HepG2 (cell line): ENCODE results near the gene ABCA13. TPM values are rescaled to one million over a fixed set of nuclear protein-coding genes. Genes with fewer than 3 reads are reported as not detected.
A peak's percentile ranks its signal among the peaks of the same experiment; 100 is the strongest.

Source experiments
- ATAC-seq: fragments of 200-7000 bp; cut with Tn5 transposase; 3 replicates; pipeline ENCODE4 v1.9.1; 2020; ENCODE audit warnings: mild to moderate bottlenecking, moderate library complexity
- BruUV-seq: library from RNA; stranded (reverse); fragments of 400-500 nt; replicated peaks from 2 replicates; lab custom pipeline; 2021; lab: Mats Ljungman, UMichigan
- CTCF ChIA-PET: fragments of 300-600 bp; formaldehyde crosslinking; extraction: SDS; loops from one replicate; lab custom pipeline; 2021; ENCODE audit warnings: low total read pairs, inconsistent platforms, low intra/inter-chr PET ratio; lab: Yijun Ruan, JAX
- POLR2A ChIA-PET: fragments of 350-600 bp; sonication (Branson Sonifier 250); formaldehyde crosslinking; loops from one replicate; lab custom pipeline; 2020; ENCODE audit warnings: antibody characterized with exemption, inconsistent platforms; lab: Yijun Ruan, JAX
- DNase-seq: peaks from one replicate; pipeline ENCODE4 v3.0.0-alpha.2; 2015; ENCODE audit warnings: low spot score
- FAIRE-seq: peaks from 3 replicates; lab custom pipeline; 2011; peaks lifted over from hg19 to GRCh38; lab: Jason Lieb, UNC
- H2AFZ ChIP-seq: one replicate; pipeline ENCODE4 v1.6.1; 2011; ENCODE audit warnings: low read length, inconsistent platforms
- H3K27ac ChIP-seq: fragments of 300-600 bp; 3 replicates; pipeline ENCODE4 v1.8.0; 2011; ENCODE audit warnings: mixed run types, mild to moderate bottlenecking, mixed read lengths, low read length, inconsistent platforms; ENCODE audit not compliant: insufficient read depth; ENCODE audit errors: extremely low read length
- H3K27me3 ChIP-seq, 2 experiments: fragments of 200-600 bp in 1 of 2; 2 replicates in 1 of 2; 3 replicates in 1 of 2; pipeline versions ENCODE4 v1.6.0 to v1.8.0; 2011; ENCODE audit warnings: low read length in 2 of 2, mild to moderate bottlenecking in 2 of 2, moderate library complexity in 2 of 2, inconsistent platforms in 1 of 2; ENCODE audit not compliant: insufficient read depth in 2 of 2, control insufficient read depth in 1 of 2
- H3K36me3 ChIP-seq, 2 experiments: fragments of 200-600 bp in 1 of 2; replicated peaks in 1 of 2; 2 replicates in 1 of 2; 3 replicates in 1 of 2; pipeline versions ENCODE4 v1.5.1 to v1.8.0; 2011; ENCODE audit warnings: low read length in 2 of 2, inconsistent platforms in 1 of 2; ENCODE audit not compliant: insufficient read depth in 2 of 2, control insufficient read depth in 1 of 2
- H3K4me1 ChIP-seq: 2 replicates; pipeline ENCODE4 v1.5.1; 2012; ENCODE audit warnings: low read length, inconsistent platforms; ENCODE audit not compliant: insufficient read depth
- H3K4me2 ChIP-seq: 2 replicates; pipeline ENCODE4 v1.6.0; 2011; ENCODE audit warnings: low read depth, low read length, inconsistent platforms
- H3K4me3 ChIP-seq, 3 experiments: fragments of 200-600 bp in 1 of 3; sonication (generic), shearing (Covaris generic) in 1 of 3; replicated peaks in 1 of 3; 2 replicates each; pipeline ENCODE4 v1.5.1; 2011 to 2016; ENCODE audit warnings: low read length in 3 of 3, inconsistent platforms in 2 of 3, low read depth in 2 of 3, mild to moderate bottlenecking in 2 of 3, control low read depth in 1 of 3, mixed read lengths in 1 of 3; ENCODE audit not compliant: insufficient read depth in 1 of 3
- H3K79me2 ChIP-seq: one replicate; pipeline ENCODE4 v1.6.1; 2011; ENCODE audit warnings: low read length, inconsistent platforms; ENCODE audit not compliant: insufficient read depth
- H3K9ac ChIP-seq: 2 replicates; pipeline ENCODE4 v1.6.0; 2011; ENCODE audit warnings: mild to moderate bottlenecking, low read depth, low read length, inconsistent platforms; ENCODE audit not compliant: insufficient read depth
- H3K9me3 ChIP-seq: 2 replicates; pipeline ENCODE4 v1.5.1; 2012; ENCODE audit warnings: mild to moderate bottlenecking, low read length
- H4K20me1 ChIP-seq: 2 replicates; pipeline ENCODE4 v1.6.0; 2011; ENCODE audit warnings: inconsistent platforms, mild to moderate bottlenecking, low read length, moderate library complexity; ENCODE audit not compliant: insufficient read depth
- AKAP8 ChIP-seq: sonication (generic); formaldehyde crosslinking; IDR thresholded peaks from 2 replicates; pipeline ENCODE4 v1.5.1; 2020; ENCODE audit warnings: mild to moderate bottlenecking, missing genetic modification reagents
- CREB1 ChIP-seq, 2 experiments: fragments of 450-650 bp in 1 of 2; IDR thresholded peaks; 2 replicates each; pipeline ENCODE4 v1.6.1; 2016 to 2017; ENCODE audit warnings: control low read depth in 1 of 2, mild to moderate bottlenecking in 1 of 2, missing compliant biosample characterization in 1 of 2, missing genetic modification characterization in 1 of 2
- HIC2 ChIP-seq: sonication (generic); formaldehyde crosslinking; IDR thresholded peaks from 2 replicates; pipeline ENCODE4 v1.9.0; 2022; ENCODE audit warnings: low read depth, missing genetic modification reagents
- IRF1 ChIP-seq: sonication (generic); formaldehyde crosslinking; IDR thresholded peaks from 2 replicates; pipeline ENCODE4 v1.4.0; 2020; ENCODE audit warnings: low read depth, mild to moderate bottlenecking, missing genetic modification reagents
- JDP2 ChIP-seq: sonication (generic); formaldehyde crosslinking; IDR thresholded peaks from 2 replicates; pipeline ENCODE4 v1.8.1; 2022; ENCODE audit warnings: missing genetic modification reagents, borderline replicate concordance
- MIER2 ChIP-seq: IDR thresholded peaks from 2 replicates; pipeline ENCODE4 v1.6.1; 2016; ENCODE audit warnings: missing biosample characterization, missing genetic modification reagents
- PAXIP1 ChIP-seq: sonication (generic); formaldehyde crosslinking; conservative IDR thresholded peaks from 2 replicates; pipeline ENCODE4 v1.4.0; 2020; ENCODE audit warnings: mild to moderate bottlenecking, missing genetic modification reagents, moderate library complexity
- PLRG1 ChIP-seq: fragments of 450-650 bp; conservative IDR thresholded peaks from 2 replicates; pipeline ENCODE4 v1.6.1; 2016
- SIX4 ChIP-seq: sonication (generic); formaldehyde crosslinking; IDR thresholded peaks from 2 replicates; pipeline ENCODE4 v1.4.0; 2020; ENCODE audit warnings: missing genetic modification reagents
- SMARCE1 ChIP-seq: fragments of 450-650 bp; IDR thresholded peaks from 2 replicates; pipeline ENCODE4 v1.6.1; 2017; ENCODE audit warnings: borderline replicate concordance
- ZNF609 ChIP-seq: sonication (generic); formaldehyde crosslinking; IDR thresholded peaks from 2 replicates; pipeline ENCODE4 v1.4.0; 2020; ENCODE audit warnings: mild to moderate bottlenecking, missing genetic modification reagents, borderline replicate concordance
- ZZZ3 ChIP-seq: sonication (generic); formaldehyde crosslinking; IDR thresholded peaks from 2 replicates; pipeline ENCODE4 v1.4.0; 2020; ENCODE audit warnings: missing genetic modification reagents, mild to moderate bottlenecking, borderline replicate concordance
- WGBS: methylation state at CpG from one replicate; pipeline ENCODE4 v1.1.6; 2017; ENCODE audit warnings: low lambda C conversion rate; 5-methylcytosine and 5-hydroxymethylcytosine counted together
- in situ Hi-C: cut with HindIII; loops from 2 replicates; pipeline ENCODE4 v1.10.0; 2017; ENCODE audit warnings: low pct_unique_long_range_greater_than_20kb; ENCODE audit not compliant: extremely low pct_ligation_motif_present
- intact Hi-C: fragments of 100-400 bp; cut with micrococcal nuclease; formaldehyde crosslinking; loops from one replicate; pipeline ENCODE4 v1.10.0; 2022; ENCODE audit not compliant: unreplicated experiment
- polyA plus RNA-seq, 8 experiments: library from polyadenylated mRNA; depleted of rRNA in 3 of 8; stranded (reverse) in 7 of 8; unstranded in 1 of 8; fragments of >200 nt; fragmentation: Illumina TruSeq in 4 of 8; extraction: Trizol in 4 of 8; gene quantifications; 2 replicates each; pipeline versions ENCODE4 v1.2.1 to v1.2.3, GENCODE V29; 2011 to 2016; ENCODE audit warnings: low read depth in 4 of 8, missing spikeins in 1 of 8, mixed read lengths in 1 of 8; ENCODE audit not compliant: insufficient read depth in 1 of 8
- total RNA-seq, 5 experiments: library from RNA; depleted of rRNA; stranded (reverse); fragments of >200 nt; fragmentation: Illumina TruSeq; extraction: Trizol; gene quantifications; 2 replicates each; pipeline ENCODE4 v1.2.3, GENCODE V29; 2016; ENCODE audit warnings: low read depth in 1 of 5

Gene ABCA13
- total and polyA plus RNA-seq, 2 of the 13 experiments (the other 11 are each of a cell fraction or from before 2014, with no cell fraction given) = 0.03 TPM; not detected in 1

- Histone ChIP-seq H3K9ac (no peak overlapping the region), H4K20me1 (no peaks in the 10 kb centered on the region), H3K4me1 (no peaks in the 10 kb centered on the region), H3K4me3 (no peak overlapping the region), H3K9me3 (no peaks in the 10 kb centered on the region), H3K36me3 (no peaks in the 10 kb centered on the region), H3K4me2 (no peak overlapping the region), H2AFZ (no peak overlapping the region), H3K27ac (no peak overlapping the region), H3K79me2 (no peaks in the 10 kb centered on the region), H3K27me3 (no peaks in the 10 kb centered on the region)
- POLR2A ChIA-PET = no interaction called here
- FAIRE-seq = no peak
- 3% methylated on average over 2 of the region's 2 CpGs for WGBS
- in situ Hi-C loops (no loop called here), intact Hi-C loops (no loop called here)
- BruUV-seq = no TSS peak
- ATAC-seq = peak; percentile 55; the same call in 2 of the 3 replicates
- TF ChIP-seq SMARCE1 (no peak), IRF1 (CRISPR knock-in tag) (no peak), ZNF609 (CRISPR knock-in tag) (no peak), PLRG1 (no peak), MIER2 (CRISPR knock-in tag) (no peak), CREB1 (IDR thresholded peaks at IDR 0.05) (no peak), CREB1 (CRISPR knock-in tag; IDR thresholded peaks at IDR 0.05) (no peak), JDP2 (CRISPR knock-in tag) (no peak), AKAP8 (CRISPR knock-in tag) (no peak), PAXIP1 (CRISPR knock-in tag) (no peak), SIX4 (CRISPR knock-in tag) (no peak), ZZZ3 (CRISPR knock-in tag) (no peak), HIC2 (no peak)
- CTCF ChIA-PET = no interaction called here
- DNase-seq = no peak
Observed at GRCh38 chr7:48252995-48253394, 81.7 kb downstream of the ABCA13 start.
